Measurements from ENCODE around the gene NAGLU.

DNA sequence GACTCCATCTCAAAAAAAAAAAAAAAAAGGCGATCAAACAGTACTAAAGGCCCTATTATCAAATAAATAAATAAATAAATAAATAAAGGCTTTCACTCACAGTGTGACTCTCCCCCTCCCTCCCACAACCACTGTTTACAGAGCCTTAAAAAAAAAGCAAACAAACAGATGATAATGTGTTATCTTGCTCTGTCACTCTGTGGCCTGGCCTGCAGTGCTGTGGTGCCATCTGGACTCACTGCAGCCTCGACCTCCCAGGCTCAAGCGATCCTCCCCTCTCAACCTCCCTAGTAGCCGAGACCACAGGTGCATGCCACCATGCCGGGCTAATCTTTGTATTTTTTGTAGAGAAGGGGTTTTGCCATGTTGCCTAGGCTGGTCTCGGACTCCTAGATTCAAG lies 8.1 kb upstream of the NAGLU start:
- TF ChIP-seq, protein P1, sequence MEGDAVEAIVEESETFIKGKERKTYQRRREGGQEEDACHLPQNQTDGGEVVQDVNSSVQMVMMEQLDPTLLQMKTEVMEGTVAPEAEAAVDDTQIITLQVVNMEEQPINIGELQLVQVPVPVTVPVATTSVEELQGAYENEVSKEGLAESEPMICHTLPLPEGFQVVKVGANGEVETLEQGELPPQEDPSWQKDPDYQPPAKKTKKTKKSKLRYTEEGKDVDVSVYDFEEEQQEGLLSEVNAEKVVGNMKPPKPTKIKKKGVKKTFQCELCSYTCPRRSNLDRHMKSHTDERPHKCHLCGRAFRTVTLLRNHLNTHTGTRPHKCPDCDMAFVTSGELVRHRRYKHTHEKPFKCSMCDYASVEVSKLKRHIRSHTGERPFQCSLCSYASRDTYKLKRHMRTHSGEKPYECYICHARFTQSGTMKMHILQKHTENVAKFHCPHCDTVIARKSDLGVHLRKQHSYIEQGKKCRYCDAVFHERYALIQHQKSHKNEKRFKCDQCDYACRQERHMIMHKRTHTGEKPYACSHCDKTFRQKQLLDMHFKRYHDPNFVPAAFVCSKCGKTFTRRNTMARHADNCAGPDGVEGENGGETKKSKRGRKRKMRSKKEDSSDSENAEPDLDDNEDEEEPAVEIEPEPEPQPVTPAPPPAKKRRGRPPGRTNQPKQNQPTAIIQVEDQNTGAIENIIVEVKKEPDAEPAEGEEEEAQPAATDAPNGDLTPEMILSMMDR (IDR thresholded peaks at IDR 0.05), result no peak
- no peak for TF ChIP-seq EZH2 (IDR thresholded peaks at IDR 0.05)
- TF ChIP-seq EZH2phosphoT487 (IDR thresholded peaks at IDR 0.05), result no peak
